HEK293 (cell line): ENCODE measurements around the gene CPN2.

Experiments used
- CTCF ChIA-PET: fragments of 350-600 bp; formaldehyde crosslinking; extraction: SDS; loops from one replicate; lab custom pipeline; 2021; ENCODE audit warnings: antibody characterized with exemption; lab: Yijun Ruan, JAX
- POLR2A ChIA-PET: fragments of 300-600 bp; formaldehyde crosslinking; extraction: SDS; loops from one replicate; lab custom pipeline; 2020; ENCODE audit warnings: antibody characterized with exemption, inconsistent platforms; lab: Yijun Ruan, JAX
- H3K27ac ChIP-seq: fragments of 200-500 bp; sonication (Bioruptor generic); 2 replicates; pipeline ENCODE4 v1.5.1; 2014; ENCODE audit warnings: low read depth, low read length, control low read depth, inconsistent platforms; ENCODE audit errors: extremely low read depth
- H3K36me3 ChIP-seq, 2 experiments: fragments of 200-500 bp in 1 of 2; sonication (Bioruptor generic) in 1 of 2; 1 replicate in 1 of 2; 2 replicates in 1 of 2; pipeline ENCODE4 v1.5.1; 2014 to 2017; ENCODE audit warnings: inconsistent platforms in 2 of 2, low read length in 2 of 2; ENCODE audit not compliant: control insufficient read depth in 2 of 2, insufficient read depth in 1 of 2
- H3K4me1 ChIP-seq: fragments of 200-500 bp; sonication (Bioruptor generic); 2 replicates; pipeline ENCODE4 v1.5.1; 2014; ENCODE audit warnings: mild to moderate bottlenecking, low read length, inconsistent platforms; ENCODE audit not compliant: control insufficient read depth, insufficient read depth
- H3K4me3 ChIP-seq: 2 replicates; pipeline ENCODE4 v1.5.1; 2011; ENCODE audit warnings: low read depth, mild to moderate bottlenecking, control low read depth, low read length, moderate library complexity
- H3K9me3 ChIP-seq: fragments of 200-500 bp; sonication (Bioruptor generic); 2 replicates; pipeline ENCODE4 v1.5.1; 2014; ENCODE audit warnings: low read depth, low read length, inconsistent platforms; ENCODE audit not compliant: control insufficient read depth, insufficient read depth
- ATF2 ChIP-seq: fragments of 450-650 bp; formaldehyde crosslinking; IDR thresholded peaks from 2 replicates; pipeline ENCODE4 v1.5.1; 2016; ENCODE audit warnings: missing biosample characterization, missing genetic modification characterization, low read depth
- HOXC10 ChIP-seq: sonication (generic); formaldehyde crosslinking; IDR thresholded peaks from 2 replicates; pipeline ENCODE4 v1.8.1; 2023; ENCODE audit warnings: mild to moderate bottlenecking, missing genetic modification reagents
- KLF17 ChIP-seq: fragments of 450-650 bp; formaldehyde crosslinking; IDR thresholded peaks from 2 replicates; pipeline ENCODE4 v1.5.1; 2016; ENCODE audit warnings: missing biosample characterization, missing genetic modification characterization
- KLF7 ChIP-seq: fragments of 450-650 bp; formaldehyde crosslinking; IDR thresholded peaks from 2 replicates; pipeline ENCODE4 v1.5.1; 2016; ENCODE audit warnings: missing biosample characterization, missing genetic modification characterization, borderline replicate concordance
- SP3 ChIP-seq: fragments of 450-650 bp; formaldehyde crosslinking; IDR thresholded peaks from 2 replicates; pipeline ENCODE4 v1.5.1; 2016; ENCODE audit warnings: missing biosample characterization, missing genetic modification characterization
- SP7 ChIP-seq: fragments of 450-650 bp; formaldehyde crosslinking; IDR thresholded peaks from 2 replicates; pipeline ENCODE4 v1.5.1; 2016; ENCODE audit warnings: missing biosample characterization, missing genetic modification characterization
- ZBTB17 ChIP-seq: fragments of 450-650 bp; formaldehyde crosslinking; IDR thresholded peaks from 2 replicates; pipeline ENCODE4 v1.5.1; 2016; ENCODE audit warnings: missing biosample characterization, missing genetic modification characterization
- ZBTB44 ChIP-seq: fragments of 450-650 bp; IDR thresholded peaks from 2 replicates; pipeline ENCODE4 v1.5.1; 2018; ENCODE audit warnings: missing biosample characterization, mild to moderate bottlenecking, missing genetic modification characterization
- ZBTB8A ChIP-seq: fragments of 450-650 bp; formaldehyde crosslinking; IDR thresholded peaks from 2 replicates; pipeline ENCODE4 v1.5.1; 2016; ENCODE audit warnings: missing biosample characterization, missing genetic modification characterization
- ZNF121 ChIP-seq: fragments of 450-650 bp; formaldehyde crosslinking; IDR thresholded peaks from 2 replicates; pipeline ENCODE4 v1.5.1; 2016; ENCODE audit warnings: missing biosample characterization, missing genetic modification characterization
- ZNF133 ChIP-seq: fragments of 450-650 bp; formaldehyde crosslinking; IDR thresholded peaks from 2 replicates; pipeline ENCODE4 v1.5.1; 2016; ENCODE audit warnings: missing biosample characterization, missing genetic modification characterization
- ZNF223 ChIP-seq: fragments of 450-650 bp; formaldehyde crosslinking; IDR thresholded peaks from 2 replicates; pipeline ENCODE4 v1.5.1; 2016; ENCODE audit warnings: missing biosample characterization, missing genetic modification characterization
- ZNF26 ChIP-seq: fragments of 450-650 bp; formaldehyde crosslinking; IDR thresholded peaks from 2 replicates; pipeline ENCODE4 v1.5.1; 2016; ENCODE audit warnings: missing biosample characterization, missing genetic modification characterization
- ZNF518A ChIP-seq: fragments of 450-650 bp; formaldehyde crosslinking; conservative IDR thresholded peaks from 2 replicates; pipeline ENCODE4 v1.5.1; 2016; ENCODE audit warnings: low read depth, missing biosample characterization, missing genetic modification characterization
- ZNF529 ChIP-seq: fragments of 450-650 bp; formaldehyde crosslinking; IDR thresholded peaks from 2 replicates; pipeline ENCODE4 v1.5.1; 2017; ENCODE audit warnings: missing genetic modification characterization, missing biosample characterization; ENCODE audit not compliant: insufficient replicate concordance
- ZNF530 ChIP-seq: fragments of 450-650 bp; formaldehyde crosslinking; IDR thresholded peaks from 2 replicates; pipeline ENCODE4 v1.5.1; 2016; ENCODE audit warnings: low read depth, missing biosample characterization, missing genetic modification characterization
- ZNF560 ChIP-seq: fragments of 450-650 bp; formaldehyde crosslinking; IDR thresholded peaks from 2 replicates; pipeline ENCODE4 v1.5.1; 2017; ENCODE audit warnings: missing biosample characterization, missing genetic modification characterization, borderline replicate concordance
- ZNF600 ChIP-seq: fragments of 450-650 bp; formaldehyde crosslinking; IDR thresholded peaks from 2 replicates; pipeline ENCODE4 v1.5.1; 2016; ENCODE audit warnings: missing biosample characterization, missing genetic modification characterization
- ZNF677 ChIP-seq: fragments of 450-650 bp; IDR thresholded peaks from 2 replicates; pipeline ENCODE4 v1.5.0; 2018; ENCODE audit warnings: missing biosample characterization, mild to moderate bottlenecking, missing genetic modification characterization, moderate library complexity
- ZNF704 ChIP-seq: fragments of 450-650 bp; formaldehyde crosslinking; IDR thresholded peaks from 2 replicates; pipeline ENCODE4 v1.5.1; 2016; ENCODE audit warnings: missing biosample characterization, missing genetic modification characterization
- ZNF76 ChIP-seq: fragments of 450-650 bp; formaldehyde crosslinking; IDR thresholded peaks from 2 replicates; pipeline ENCODE4; 2016; ENCODE audit warnings: low read depth, missing biosample characterization, missing genetic modification characterization, borderline replicate concordance
- ZSCAN4 ChIP-seq: fragments of 450-650 bp; formaldehyde crosslinking; IDR thresholded peaks from 2 replicates; pipeline ENCODE4 v1.5.1; 2017; ENCODE audit warnings: missing biosample characterization, missing genetic modification characterization

Gene CPN2

GRCh38 chr3:194375473-194376240 is 24.5 kb upstream of the CPN2 start (continued):
- TF ChIP-seq ZNF133 (tag by site-specific recombination) = no peak
- TF ChIP-seq HOXC10 (CRISPR knock-in tag) = no peak
- TF ChIP-seq ZBTB8A (tag by site-specific recombination) = peak; percentile 13; the same call in 1 of the 2 replicates
- TF ChIP-seq ZNF600 (tag by site-specific recombination) = 0 out of 2 replicates have a peak, but pooled peaks have one; percentile 10
- TF ChIP-seq SP7 = peak; percentile 59
- peak; percentile 49; the same call in 1 of the 2 replicates for TF ChIP-seq ZBTB17 (tag by site-specific recombination)
- no peak for TF ChIP-seq ZNF704 (tag by site-specific recombination)
- TF ChIP-seq ZNF560 (tag by site-specific recombination) = no peak
- TF ChIP-seq ZNF223 (tag by site-specific recombination) = no peak
- peak; percentile 46; the same call in 1 of the 2 replicates for TF ChIP-seq KLF17 (tag by site-specific recombination)

- no peaks in the 10 kb centered on the region for H3K4me1 ChIP-seq
- no peak overlapping the region for H3K27ac ChIP-seq
- H3K36me3 ChIP-seq = no peaks in the 10 kb centered on the region
- ChIA-PET POLR2A (interaction anchor here (1.1 kb wide), 1 partner anchor 24 kb away, joined by 3 read pairs; no protein-coding TSS in a partner anchor), CTCF (no interaction called here)
- no peaks in the 10 kb centered on the region for H3K9me3 ChIP-seq
- no peak overlapping the region for H3K4me3 ChIP-seq
- no peak for TF ChIP-seq ZBTB44 (tag by site-specific recombination)
- no peak for TF ChIP-seq KLF7 (tag by site-specific recombination)
- TF ChIP-seq ZNF121 = no peak
- no peak for TF ChIP-seq ZNF530 (tag by site-specific recombination)
- TF ChIP-seq ATF2 (tag by site-specific recombination) = no peak
- TF ChIP-seq ZSCAN4 = no peak
- TF ChIP-seq ZNF677 (tag by site-specific recombination) = no peak
- no peak for TF ChIP-seq ZNF76
- TF ChIP-seq ZNF26 (tag by site-specific recombination) = no peak
- no peak for TF ChIP-seq ZNF518A
- TF ChIP-seq ZNF529 (tag by site-specific recombination) = no peak
- TF ChIP-seq SP3 (tag by site-specific recombination) = no peak
Measured at GRCh38 chr3:194374935-194375334, 23.8 kb upstream of the CPN2 start.
